Gastroesophageal sphincter (tissue), 3 donors: ENCODE measurements around the gene TPCN1.

ENCODE experiments used
- POLR2A ChIP-seq, 2 donors: fragments of 450-650 bp; IDR thresholded peaks; one replicate each; pipeline ENCODE4 v1.6.1; 2017; ENCODE audit warnings: antibody characterized with exemption in 2 of 2, mild to moderate bottlenecking in 2 of 2, moderate library complexity in 1 of 2
- POLR2AphosphoS5 ChIP-seq: sonication (generic); formaldehyde crosslinking; IDR thresholded peaks from one replicate; pipeline ENCODE4 v1.6.1; 2017; ENCODE audit warnings: antibody characterized with exemption
- TF ChIP-seq, protein P1 (sequence below), 4 experiments: fragments of 200-600 bp in 2 of 4; fragments of 450-650 bp in 2 of 4; sonication (generic) in 1 of 4; IDR thresholded peaks; one replicate each; pipeline ENCODE4 v1.5.1; 2017 to 2019; ENCODE audit warnings: antibody characterized with exemption in 4 of 4, mild to moderate bottlenecking in 2 of 4, moderate library complexity in 2 of 4

DNA sequence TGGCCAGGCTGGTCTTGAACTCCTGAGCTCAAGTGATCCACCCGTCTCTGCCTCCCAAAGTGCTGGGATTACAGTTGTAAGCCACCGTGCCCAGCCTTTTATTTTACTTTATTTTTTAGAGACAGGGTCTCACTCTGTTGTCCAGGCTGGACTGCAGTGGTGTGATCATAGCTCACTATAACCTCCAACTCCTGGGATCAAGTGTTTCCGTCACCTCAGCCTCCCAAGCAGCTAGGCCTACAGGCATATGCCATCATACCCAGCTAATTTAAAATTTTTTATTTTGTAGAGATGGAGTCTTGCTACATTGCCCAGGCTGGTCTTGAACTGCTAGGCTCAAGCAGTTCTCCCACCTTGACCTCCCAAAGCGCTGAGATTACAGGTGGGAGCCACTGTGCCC is 3.7 kb downstream of the TPCN1 start:
- TF ChIP-seq, protein P1, sequence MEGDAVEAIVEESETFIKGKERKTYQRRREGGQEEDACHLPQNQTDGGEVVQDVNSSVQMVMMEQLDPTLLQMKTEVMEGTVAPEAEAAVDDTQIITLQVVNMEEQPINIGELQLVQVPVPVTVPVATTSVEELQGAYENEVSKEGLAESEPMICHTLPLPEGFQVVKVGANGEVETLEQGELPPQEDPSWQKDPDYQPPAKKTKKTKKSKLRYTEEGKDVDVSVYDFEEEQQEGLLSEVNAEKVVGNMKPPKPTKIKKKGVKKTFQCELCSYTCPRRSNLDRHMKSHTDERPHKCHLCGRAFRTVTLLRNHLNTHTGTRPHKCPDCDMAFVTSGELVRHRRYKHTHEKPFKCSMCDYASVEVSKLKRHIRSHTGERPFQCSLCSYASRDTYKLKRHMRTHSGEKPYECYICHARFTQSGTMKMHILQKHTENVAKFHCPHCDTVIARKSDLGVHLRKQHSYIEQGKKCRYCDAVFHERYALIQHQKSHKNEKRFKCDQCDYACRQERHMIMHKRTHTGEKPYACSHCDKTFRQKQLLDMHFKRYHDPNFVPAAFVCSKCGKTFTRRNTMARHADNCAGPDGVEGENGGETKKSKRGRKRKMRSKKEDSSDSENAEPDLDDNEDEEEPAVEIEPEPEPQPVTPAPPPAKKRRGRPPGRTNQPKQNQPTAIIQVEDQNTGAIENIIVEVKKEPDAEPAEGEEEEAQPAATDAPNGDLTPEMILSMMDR (IDR thresholded peaks at IDR 0.05), result no peak
- no peak for TF ChIP-seq POLR2A (IDR thresholded peaks at IDR 0.05)
- no peak for TF ChIP-seq POLR2AphosphoS5
